Panc1 (cell line): Measurements from ENCODE around the gene RGS10. TPM values are rescaled to one million over a fixed set of nuclear protein-coding genes. Genes with fewer than 3 reads are reported as not detected.

Source experiments
- ATAC-seq: fragments of 200-7000 bp; cut with Tn5 transposase; 2 replicates; pipeline ENCODE4 v1.9.1; 2020; ENCODE audit warnings: mild to moderate bottlenecking, moderate library complexity
- BruUV-seq: library from RNA; stranded (reverse); fragments of 400-500 nt; replicated peaks from 2 replicates; lab custom pipeline; 2021; lab: Mats Ljungman, UMichigan
- CTCF ChIA-PET: fragments of 300-600 bp; sonication (Branson Sonifier 250); formaldehyde crosslinking; loops from one replicate; lab custom pipeline; 2022; ENCODE audit warnings: antibody characterized with exemption; lab: Charles Lee
- POLR2A ChIA-PET: fragments of 300-600 bp; sonication (Branson Sonifier 250); formaldehyde crosslinking; loops from one replicate; lab custom pipeline; 2022; ENCODE audit warnings: antibody characterized with exemption; lab: Charles Lee
- DNase-seq: peaks from one replicate; pipeline ENCODE4 v3.0.0-alpha.2; 2010; ENCODE audit warnings: low read depth, low spot score
- H3K27ac ChIP-seq: 2 replicates; pipeline ENCODE4 v1.5.1; 2011; ENCODE audit warnings: mild to moderate bottlenecking, low read length, inconsistent platforms
- H3K27me3 ChIP-seq: fragments of 200-500 bp; sonication (Bioruptor generic); 2 replicates; pipeline ENCODE4 v1.6.0; 2014; ENCODE audit warnings: low read length, inconsistent platforms; ENCODE audit not compliant: control insufficient read depth, insufficient read depth
- H3K36me3 ChIP-seq: fragments of 200-500 bp; sonication (Bioruptor generic); 2 replicates; pipeline ENCODE4 v1.5.1; 2014; ENCODE audit warnings: inconsistent platforms, mild to moderate bottlenecking, low read length, moderate library complexity; ENCODE audit not compliant: control insufficient read depth, insufficient read depth
- H3K4me1 ChIP-seq: 2 replicates; pipeline ENCODE4 v1.5.1; 2011; ENCODE audit warnings: inconsistent platforms, mild to moderate bottlenecking, low read length, moderate library complexity; ENCODE audit not compliant: control insufficient read depth, insufficient read depth
- H3K4me3 ChIP-seq, 2 experiments: 2 replicates each; pipeline ENCODE4 v1.5.1; 2011 to 2012; ENCODE audit warnings: low read depth in 2 of 2, low read length in 2 of 2, mild to moderate bottlenecking in 2 of 2, inconsistent platforms in 1 of 2, moderate library complexity in 1 of 2
- H3K9me3 ChIP-seq: fragments of 200-500 bp; sonication (Bioruptor generic); 2 replicates; pipeline ENCODE4 v1.5.1; 2014; ENCODE audit warnings: low read depth, mild to moderate bottlenecking, inconsistent platforms, low read length, moderate library complexity; ENCODE audit not compliant: control insufficient read depth, insufficient read depth
- CTCF ChIP-seq: fragments of 450-650 bp; IDR thresholded peaks from 2 replicates; pipeline ENCODE4 v1.5.1; 2017; ENCODE audit warnings: mild to moderate bottlenecking
- POLR2AphosphoS5 ChIP-seq: IDR thresholded peaks from 2 replicates; pipeline ENCODE4 v1.6.1; 2012; ENCODE audit warnings: mild to moderate bottlenecking, low read depth, low read length, moderate library complexity
- REST ChIP-seq, 2 experiments: IDR thresholded peaks; 2 replicates each; pipeline ENCODE4 v1.6.1; 2011 to 2012; ENCODE audit warnings: low read depth in 2 of 2, control low read depth in 1 of 2, low read length in 1 of 2, mild to moderate bottlenecking in 1 of 2, moderate library complexity in 1 of 2; ENCODE audit not compliant: insufficient read depth in 1 of 2
- SIN3A ChIP-seq: IDR thresholded peaks from 2 replicates; pipeline ENCODE4 v1.6.1; 2012; ENCODE audit warnings: low read depth, mild to moderate bottlenecking, low read length, moderate library complexity, borderline replicate concordance; ENCODE audit not compliant: insufficient read depth
- TCF7L2 ChIP-seq: IDR thresholded peaks from 2 replicates; pipeline ENCODE4 v1.6.1; 2011; ENCODE audit warnings: mild to moderate bottlenecking, low read depth, low read length, inconsistent platforms
- in situ Hi-C: cut with HindIII; loops from 2 replicates; pipeline ENCODE4 v1.10.0; 2016; ENCODE audit warnings: low sequenced_read_pairs, low pct_unique_long_range_greater_than_20kb
- intact Hi-C: fragments of 100-400 bp; cut with micrococcal nuclease; formaldehyde crosslinking; loops from one replicate; pipeline ENCODE4 v1.10.0; 2022; ENCODE audit not compliant: unreplicated experiment
- total RNA-seq: library from RNA; stranded (reverse); gene quantifications from one replicate; pipeline ENCODE4 v1.2.1, GENCODE V29; 2021; ENCODE audit not compliant: unreplicated experiment

The RGS10 gene
- total RNA-seq, 1 experiment from 2014 or later, result 68.6 TPM

GRCh38 chr10:119578355-119578754 is 35.8 kb upstream of the RGS10 start:
- POLR2A ChIA-PET, result no interaction called here
- DNase-seq (no peak), ATAC-seq (no peak)
- no TSS peak for BruUV-seq
- intact Hi-C loops, result no loop called here
- in situ Hi-C loops, result no loop called here
- H3K36me3 ChIP-seq, result peaks cover 90% of the 10 kb centered on the region
- CTCF ChIA-PET, result interaction anchor here (0.6 kb wide), 1 partner anchor 55 kb away, joined by 4 read pairs; no protein-coding TSS in a partner anchor
- no peak overlapping the region for H3K4me3 ChIP-seq
- no peak for TF ChIP-seq CTCF
- no peak for TF ChIP-seq POLR2AphosphoS5
- no peak for TF ChIP-seq TCF7L2
- TF ChIP-seq REST (IDR thresholded peaks at IDR 0.05; ENCODE audit: insufficient read depth in 1 of 2, low read depth in 2 of 2, low read length in 1 of 2), result no peak
- no peak for TF ChIP-seq SIN3A
- no peaks in the 10 kb centered on the region for H3K4me1 ChIP-seq
- no peaks in the 10 kb centered on the region for H3K27me3 ChIP-seq
- H3K27ac ChIP-seq, result no peak overlapping the region
- H3K9me3 ChIP-seq, result no peaks in the 10 kb centered on the region

- ChIA-PET POLR2A (no interaction called here), CTCF (no interaction called here)
- Histone ChIP-seq H3K9me3 (no peaks in the 10 kb centered on the region), H3K4me3 (no peak overlapping the region), H3K36me3 (peaks cover 71% of the 10 kb centered on the region), H3K27me3 (no peaks in the 10 kb centered on the region), H3K27ac (no peak overlapping the region), H3K4me1 (no peaks in the 10 kb centered on the region)
- intact Hi-C loops, result no loop called here
- ATAC-seq (no peak), DNase-seq (no peak)
- no TSS peak for BruUV-seq
- in situ Hi-C loops, result no loop called here
- TF ChIP-seq POLR2AphosphoS5 (no peak), CTCF (no peak), TCF7L2 (no peak), SIN3A (no peak), REST (IDR thresholded peaks at IDR 0.05; ENCODE audit: insufficient read depth in 1 of 2, low read depth in 2 of 2, low read length in 1 of 2) (no peak)
These were observed 33.5 kb upstream of the RGS10 start for GRCh38 chr10:119575991-119576390.
